GM12878 (cell line): Measurements from ENCODE around the gene STK32B. TPM values are rescaled to one million over a fixed set of nuclear protein-coding genes. Genes with fewer than 3 reads are reported as not detected.

ENCODE experiments used
- ATAC-seq: fragments of 200-7000 bp; cut with Tn5 transposase; 3 replicates; pipeline ENCODE4 v1.9.1; 2020; ENCODE audit warnings: mild to moderate bottlenecking, moderate library complexity
- BruUV-seq: library from RNA; stranded (reverse); fragments of 400-500 nt; replicated peaks from 2 replicates; lab custom pipeline; 2021; lab: Mats Ljungman, UMichigan
- CTCF ChIA-PET: fragments of 300-600 bp; sonication (Branson Sonifier 250); formaldehyde crosslinking; extraction: SDS; loops from one replicate; lab custom pipeline; 2021; ENCODE audit warnings: inconsistent platforms; lab: Yijun Ruan, JAX
- POLR2A ChIA-PET: fragments of 350-600 bp; formaldehyde crosslinking; extraction: SDS; loops from one replicate; lab custom pipeline; 2021; ENCODE audit warnings: inconsistent platforms; lab: Charles Lee
- RAD21 ChIA-PET: fragments of 300-600 bp; sonication (Branson Sonifier 250); formaldehyde crosslinking; loops from one replicate; lab custom pipeline; 2023; ENCODE audit warnings: antibody characterized with exemption; ENCODE audit not compliant: unreplicated experiment; lab: Charles Lee
- SMC1A ChIA-PET: fragments of 300-600 bp; sonication (Branson Sonifier 250); formaldehyde crosslinking; loops from one replicate; lab custom pipeline; 2023; ENCODE audit not compliant: unreplicated experiment, uncharacterized antibody; lab: Charles Lee
- DNase-seq: peaks from one replicate; pipeline ENCODE4 v3.0.0-alpha.2; 2011; ENCODE audit warnings: low read depth, low spot score
- FAIRE-seq: peaks from 3 replicates; lab custom pipeline; 2011; peaks lifted over from hg19 to GRCh38; lab: Jason Lieb, UNC
- H2AFZ ChIP-seq: 2 replicates; pipeline ENCODE4 v1.6.0; 2011; ENCODE audit warnings: low read depth, low read length, control low read depth; ENCODE audit not compliant: control insufficient read depth
- H3K27ac ChIP-seq: 2 replicates; pipeline ENCODE4 v1.5.1; 2011; ENCODE audit warnings: control low read depth; ENCODE audit not compliant: control insufficient read depth, insufficient read depth
- H3K27me3 ChIP-seq, 2 experiments: replicated peaks in 1 of 2; 2 replicates each; pipeline versions ENCODE4 v1.6.0 to v1.6.1; 2011; ENCODE audit warnings: low read length in 1 of 2; ENCODE audit not compliant: control insufficient read depth in 2 of 2, insufficient read depth in 2 of 2
- H3K36me3 ChIP-seq, 2 experiments: 2 replicates each; pipeline ENCODE4 v1.5.1; 2011; ENCODE audit warnings: low read length in 1 of 2; ENCODE audit not compliant: control insufficient read depth in 2 of 2, insufficient read depth in 2 of 2
- H3K4me1 ChIP-seq: 2 replicates; pipeline ENCODE4 v1.6.1; 2011; ENCODE audit warnings: mild to moderate bottlenecking, low read length, moderate library complexity, mixed read lengths; ENCODE audit not compliant: control insufficient read depth, insufficient read depth
- H3K4me2 ChIP-seq: 2 replicates; pipeline ENCODE4 v1.6.0; 2011; ENCODE audit warnings: control low read depth; ENCODE audit not compliant: control insufficient read depth, insufficient read depth
- H3K4me3 ChIP-seq: fragments of 200-600 bp; sonication (generic); 2 replicates; pipeline ENCODE4 v1.5.1; 2016
- H3K79me2 ChIP-seq: 2 replicates; pipeline ENCODE4 v1.6.0; 2011; ENCODE audit warnings: low read length; ENCODE audit not compliant: control insufficient read depth, insufficient read depth
- H3K9ac ChIP-seq: 2 replicates; pipeline ENCODE4 v1.8.0; 2011; ENCODE audit warnings: low read length, control low read depth, mixed read lengths; ENCODE audit not compliant: control insufficient read depth, insufficient read depth
- H3K9me3 ChIP-seq: replicated peaks from 3 replicates; pipeline ENCODE4 v1.5.1; 2011; ENCODE audit warnings: mild to moderate bottlenecking, low read length; ENCODE audit not compliant: control insufficient read depth, insufficient read depth
- H4K20me1 ChIP-seq: 2 replicates; pipeline ENCODE4 v1.6.0; 2011; ENCODE audit not compliant: control insufficient read depth, insufficient read depth
- CHD1 ChIP-seq: IDR thresholded peaks from 2 replicates; pipeline ENCODE4 v1.6.1; 2012; ENCODE audit warnings: low read depth, low read length, improper control_type of control experiment
- DPF2 ChIP-seq: fragments of 450-650 bp; IDR thresholded peaks from 2 replicates; pipeline ENCODE4 v1.6.1; 2017; ENCODE audit warnings: mild to moderate bottlenecking
- EP300 ChIP-seq, 2 experiments: fragments of 150-350 bp in 1 of 2; IDR thresholded peaks; 2 replicates each; pipeline ENCODE4 v1.6.1; 2011 to 2012; ENCODE audit warnings: low read depth in 2 of 2, low read length in 2 of 2, borderline replicate concordance in 1 of 2, improper control_type of control experiment in 1 of 2, inconsistent platforms in 1 of 2; ENCODE audit not compliant: control insufficient read depth in 1 of 2
- EZH2 ChIP-seq: IDR thresholded peaks from 2 replicates; pipeline ENCODE4 v1.6.1; 2012; ENCODE audit warnings: low read depth, mild to moderate bottlenecking, control low read depth, inconsistent platforms, low read length, borderline replicate concordance; ENCODE audit not compliant: control insufficient read depth
- GATAD2B ChIP-seq: fragments of 450-650 bp; conservative IDR thresholded peaks from 2 replicates; pipeline ENCODE4 v1.6.1; 2017; ENCODE audit warnings: low read depth, mild to moderate bottlenecking, moderate library complexity
- HCFC1 ChIP-seq: fragments of 150-350 bp; IDR thresholded peaks from 2 replicates; pipeline ENCODE4 v1.6.1; 2014; ENCODE audit warnings: low read length
- IRF4 ChIP-seq: IDR thresholded peaks from 2 replicates; pipeline ENCODE4 v1.6.1; 2011; ENCODE audit warnings: low read depth, low read length
- NFIC ChIP-seq: IDR thresholded peaks from 2 replicates; pipeline ENCODE4 v1.6.1; 2012; ENCODE audit warnings: low read depth, mild to moderate bottlenecking, inconsistent platforms, low read length, moderate library complexity
- RCOR1 ChIP-seq: conservative IDR thresholded peaks from 2 replicates; pipeline ENCODE4 v1.6.1; 2012; ENCODE audit warnings: low read depth, low read length, improper control_type of control experiment
- SUPT20H ChIP-seq: IDR thresholded peaks from 2 replicates; pipeline ENCODE4 v1.6.1; 2011; ENCODE audit warnings: low read depth, mild to moderate bottlenecking, low read length, moderate library complexity, borderline replicate concordance; ENCODE audit not compliant: control insufficient read depth
- ZNF217 ChIP-seq: fragments of 450-650 bp; IDR thresholded peaks from 2 replicates; pipeline ENCODE4 v1.6.1; 2017; ENCODE audit warnings: antibody characterized with exemption, mild to moderate bottlenecking
- WGBS: methylation state at CpG from one replicate; pipeline ENCODE4 v1.1.6; 2016; ENCODE audit warnings: low lambda C conversion rate; ENCODE audit not compliant: insufficient replicate concordance, insufficient coverage; ENCODE audit errors: missing lambda C conversion rate; 5-methylcytosine and 5-hydroxymethylcytosine counted together
- in situ Hi-C: fragments of 300-500 bp; cut with MboI; formaldehyde crosslinking; loops from 9 replicates; pipeline ENCODE4 v1.14.3; 2018; ENCODE audit warnings: mixed read lengths
- intact Hi-C: fragments of 100-400 bp; cut with micrococcal nuclease; formaldehyde crosslinking; loops from one replicate; pipeline ENCODE4 v1.14.2; 2022; ENCODE audit not compliant: unreplicated experiment
- polyA plus RNA-seq, 11 experiments: library from polyadenylated mRNA; depleted of rRNA in 4 of 11; unstranded in 6 of 11; stranded (reverse) in 5 of 11; fragments of >200 nt; fragmentation: Nextera tagmentation in 4 of 11; fragmentation: Illumina TruSeq in 1 of 11; extraction: Ambion mirVana in 4 of 11; extraction: Trizol in 1 of 11; gene quantifications; 1 replicate in 1 of 11; 2 replicates in 10 of 11; pipeline versions ENCODE4 v1.2.1 to v1.2.3, GENCODE V29; 2011 to 2016; ENCODE audit warnings: inconsistent platforms in 2 of 11, missing spikeins in 2 of 11, low read depth in 1 of 11
- total RNA-seq, 4 experiments: library from RNA; depleted of rRNA in 3 of 4; stranded (reverse); fragments of >200 nt in 3 of 4; fragmentation: Illumina TruSeq in 1 of 4; extraction: Trizol in 1 of 4; gene quantifications; 2 replicates each; pipeline versions ENCODE4 v1.2.1 to v1.2.3, GENCODE V29; 2013 to 2021
- TF ChIP-seq, protein P1 (sequence below): fragments of 450-650 bp; IDR thresholded peaks from 2 replicates; pipeline ENCODE4 v1.6.1; 2014; ENCODE audit warnings: mild to moderate bottlenecking
- TF ChIP-seq, protein P2 (sequence below): IDR thresholded peaks from 2 replicates; pipeline ENCODE4 v1.6.1; 2012; ENCODE audit warnings: mild to moderate bottlenecking, low read depth, low read length
- TF ChIP-seq, protein P3 (sequence below): fragments of 450-650 bp; IDR thresholded peaks from 2 replicates; pipeline ENCODE4 v1.6.1; 2017; ENCODE audit warnings: mild to moderate bottlenecking
- TF ChIP-seq, protein P4 (sequence below): fragments of 450-650 bp; IDR thresholded peaks from 2 replicates; pipeline ENCODE4 v1.6.1; 2017; ENCODE audit warnings: mild to moderate bottlenecking, moderate library complexity

The STK32B gene
- total and polyA plus RNA-seq, 10 of the 15 experiments (the other 5 are each of a cell fraction or from before 2014, with no cell fraction given), result 0.04 to 0.12 (median 0.08) TPM; not detected in 7

DNA sequence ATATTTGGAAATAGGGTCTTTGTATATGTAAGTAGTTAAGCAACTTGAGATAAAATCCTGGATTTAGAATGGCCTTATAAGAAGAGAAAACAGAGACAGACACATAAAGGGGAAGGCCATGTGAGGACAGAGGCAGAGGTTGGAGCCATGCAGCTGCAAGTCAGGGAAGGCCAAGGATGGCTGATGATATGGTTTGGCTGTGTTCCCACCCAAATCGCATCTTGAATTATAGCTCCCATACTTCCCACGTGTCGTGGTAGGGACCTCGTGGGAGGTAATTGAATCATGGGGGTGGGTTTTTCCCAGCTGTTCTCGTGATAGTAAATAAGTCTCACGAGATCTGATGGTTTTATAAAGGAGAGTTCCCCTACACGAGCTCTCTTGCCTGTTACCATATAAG, 76.3 kb downstream of the STK32B start:
- Histone ChIP-seq H3K27ac (no peak overlapping the region), H3K9me3 (no peaks in the 10 kb centered on the region), H3K79me2 (no peaks in the 10 kb centered on the region), H4K20me1 (no peaks in the 10 kb centered on the region), H3K36me3 (no peaks in the 10 kb centered on the region), H2AFZ (no peak overlapping the region), H3K4me2 (no peak overlapping the region), H3K4me3 (no peak overlapping the region), H3K9ac (no peak overlapping the region), H3K27me3 (no peaks in the 10 kb centered on the region), H3K4me1 (no peaks in the 10 kb centered on the region)
- no peak for ATAC-seq
- in situ Hi-C loops (no loop called here), intact Hi-C loops (no loop called here)
- ChIA-PET RAD21 (no interaction called here), CTCF (no interaction called here), SMC1A (no interaction called here), POLR2A (no interaction called here)
- no TSS peak for BruUV-seq
- no peak for DNase-seq
- no peak for FAIRE-seq
- WGBS, result 3% methylated on average over 7 of the region's 7 CpGs
- no peak for TF ChIP-seq RCOR1
- no peak for TF ChIP-seq SUPT20H
- TF ChIP-seq HCFC1, result no peak
- TF ChIP-seq, protein P1, sequence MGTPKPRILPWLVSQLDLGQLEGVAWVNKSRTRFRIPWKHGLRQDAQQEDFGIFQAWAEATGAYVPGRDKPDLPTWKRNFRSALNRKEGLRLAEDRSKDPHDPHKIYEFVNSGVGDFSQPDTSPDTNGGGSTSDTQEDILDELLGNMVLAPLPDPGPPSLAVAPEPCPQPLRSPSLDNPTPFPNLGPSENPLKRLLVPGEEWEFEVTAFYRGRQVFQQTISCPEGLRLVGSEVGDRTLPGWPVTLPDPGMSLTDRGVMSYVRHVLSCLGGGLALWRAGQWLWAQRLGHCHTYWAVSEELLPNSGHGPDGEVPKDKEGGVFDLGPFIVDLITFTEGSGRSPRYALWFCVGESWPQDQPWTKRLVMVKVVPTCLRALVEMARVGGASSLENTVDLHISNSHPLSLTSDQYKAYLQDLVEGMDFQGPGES, result no peak
- no peak for TF ChIP-seq EZH2
- TF ChIP-seq CHD1, result no peak
- TF ChIP-seq NFIC, result no peak
- TF ChIP-seq, protein P2, sequence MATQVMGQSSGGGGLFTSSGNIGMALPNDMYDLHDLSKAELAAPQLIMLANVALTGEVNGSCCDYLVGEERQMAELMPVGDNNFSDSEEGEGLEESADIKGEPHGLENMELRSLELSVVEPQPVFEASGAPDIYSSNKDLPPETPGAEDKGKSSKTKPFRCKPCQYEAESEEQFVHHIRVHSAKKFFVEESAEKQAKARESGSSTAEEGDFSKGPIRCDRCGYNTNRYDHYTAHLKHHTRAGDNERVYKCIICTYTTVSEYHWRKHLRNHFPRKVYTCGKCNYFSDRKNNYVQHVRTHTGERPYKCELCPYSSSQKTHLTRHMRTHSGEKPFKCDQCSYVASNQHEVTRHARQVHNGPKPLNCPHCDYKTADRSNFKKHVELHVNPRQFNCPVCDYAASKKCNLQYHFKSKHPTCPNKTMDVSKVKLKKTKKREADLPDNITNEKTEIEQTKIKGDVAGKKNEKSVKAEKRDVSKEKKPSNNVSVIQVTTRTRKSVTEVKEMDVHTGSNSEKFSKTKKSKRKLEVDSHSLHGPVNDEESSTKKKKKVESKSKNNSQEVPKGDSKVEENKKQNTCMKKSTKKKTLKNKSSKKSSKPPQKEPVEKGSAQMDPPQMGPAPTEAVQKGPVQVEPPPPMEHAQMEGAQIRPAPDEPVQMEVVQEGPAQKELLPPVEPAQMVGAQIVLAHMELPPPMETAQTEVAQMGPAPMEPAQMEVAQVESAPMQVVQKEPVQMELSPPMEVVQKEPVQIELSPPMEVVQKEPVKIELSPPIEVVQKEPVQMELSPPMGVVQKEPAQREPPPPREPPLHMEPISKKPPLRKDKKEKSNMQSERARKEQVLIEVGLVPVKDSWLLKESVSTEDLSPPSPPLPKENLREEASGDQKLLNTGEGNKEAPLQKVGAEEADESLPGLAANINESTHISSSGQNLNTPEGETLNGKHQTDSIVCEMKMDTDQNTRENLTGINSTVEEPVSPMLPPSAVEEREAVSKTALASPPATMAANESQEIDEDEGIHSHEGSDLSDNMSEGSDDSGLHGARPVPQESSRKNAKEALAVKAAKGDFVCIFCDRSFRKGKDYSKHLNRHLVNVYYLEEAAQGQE, result no peak
- TF ChIP-seq, protein P3, sequence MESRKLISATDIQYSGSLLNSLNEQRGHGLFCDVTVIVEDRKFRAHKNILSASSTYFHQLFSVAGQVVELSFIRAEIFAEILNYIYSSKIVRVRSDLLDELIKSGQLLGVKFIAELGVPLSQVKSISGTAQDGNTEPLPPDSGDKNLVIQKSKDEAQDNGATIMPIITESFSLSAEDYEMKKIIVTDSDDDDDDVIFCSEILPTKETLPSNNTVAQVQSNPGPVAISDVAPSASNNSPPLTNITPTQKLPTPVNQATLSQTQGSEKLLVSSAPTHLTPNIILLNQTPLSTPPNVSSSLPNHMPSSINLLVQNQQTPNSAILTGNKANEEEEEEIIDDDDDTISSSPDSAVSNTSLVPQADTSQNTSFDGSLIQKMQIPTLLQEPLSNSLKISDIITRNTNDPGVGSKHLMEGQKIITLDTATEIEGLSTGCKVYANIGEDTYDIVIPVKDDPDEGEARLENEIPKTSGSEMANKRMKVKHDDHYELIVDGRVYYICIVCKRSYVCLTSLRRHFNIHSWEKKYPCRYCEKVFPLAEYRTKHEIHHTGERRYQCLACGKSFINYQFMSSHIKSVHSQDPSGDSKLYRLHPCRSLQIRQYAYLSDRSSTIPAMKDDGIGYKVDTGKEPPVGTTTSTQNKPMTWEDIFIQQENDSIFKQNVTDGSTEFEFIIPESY, result no peak
- TF ChIP-seq ZNF217, result no peak
- no peak for TF ChIP-seq DPF2
- TF ChIP-seq EP300 (IDR thresholded peaks at IDR 0.05; ENCODE audit: borderline replicate concordance in 1 of 2, control insufficient read depth in 1 of 2, low read depth in 2 of 2, low read length in 2 of 2), result no peak
- TF ChIP-seq IRF4, result no peak
- TF ChIP-seq, protein P4, sequence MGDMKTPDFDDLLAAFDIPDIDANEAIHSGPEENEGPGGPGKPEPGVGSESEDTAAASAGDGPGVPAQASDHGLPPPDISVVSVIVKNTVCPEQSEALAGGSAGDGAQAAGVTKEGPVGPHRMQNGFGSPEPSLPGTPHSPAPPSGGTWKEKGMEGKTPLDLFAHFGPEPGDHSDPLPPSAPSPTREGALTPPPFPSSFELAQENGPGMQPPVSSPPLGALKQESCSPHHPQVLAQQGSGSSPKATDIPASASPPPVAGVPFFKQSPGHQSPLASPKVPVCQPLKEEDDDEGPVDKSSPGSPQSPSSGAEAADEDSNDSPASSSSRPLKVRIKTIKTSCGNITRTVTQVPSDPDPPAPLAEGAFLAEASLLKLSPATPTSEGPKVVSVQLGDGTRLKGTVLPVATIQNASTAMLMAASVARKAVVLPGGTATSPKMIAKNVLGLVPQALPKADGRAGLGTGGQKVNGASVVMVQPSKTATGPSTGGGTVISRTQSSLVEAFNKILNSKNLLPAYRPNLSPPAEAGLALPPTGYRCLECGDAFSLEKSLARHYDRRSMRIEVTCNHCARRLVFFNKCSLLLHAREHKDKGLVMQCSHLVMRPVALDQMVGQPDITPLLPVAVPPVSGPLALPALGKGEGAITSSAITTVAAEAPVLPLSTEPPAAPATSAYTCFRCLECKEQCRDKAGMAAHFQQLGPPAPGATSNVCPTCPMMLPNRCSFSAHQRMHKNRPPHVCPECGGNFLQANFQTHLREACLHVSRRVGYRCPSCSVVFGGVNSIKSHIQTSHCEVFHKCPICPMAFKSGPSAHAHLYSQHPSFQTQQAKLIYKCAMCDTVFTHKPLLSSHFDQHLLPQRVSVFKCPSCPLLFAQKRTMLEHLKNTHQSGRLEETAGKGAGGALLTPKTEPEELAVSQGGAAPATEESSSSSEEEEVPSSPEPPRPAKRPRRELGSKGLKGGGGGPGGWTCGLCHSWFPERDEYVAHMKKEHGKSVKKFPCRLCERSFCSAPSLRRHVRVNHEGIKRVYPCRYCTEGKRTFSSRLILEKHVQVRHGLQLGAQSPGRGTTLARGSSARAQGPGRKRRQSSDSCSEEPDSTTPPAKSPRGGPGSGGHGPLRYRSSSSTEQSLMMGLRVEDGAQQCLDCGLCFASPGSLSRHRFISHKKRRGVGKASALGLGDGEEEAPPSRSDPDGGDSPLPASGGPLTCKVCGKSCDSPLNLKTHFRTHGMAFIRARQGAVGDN, result no peak
- TF ChIP-seq GATAD2B, result no peak
